ENCODE data around the gene C5orf15.
A peak's percentile ranks its signal among the peaks of the same experiment; 100 is the strongest.
"Not testable (repeated sequence)": the region's sequence is repeated elsewhere in the genome, so short reads cannot be mapped to it uniquely, and the experiment has no call there.

Gene C5orf15

DNA sequence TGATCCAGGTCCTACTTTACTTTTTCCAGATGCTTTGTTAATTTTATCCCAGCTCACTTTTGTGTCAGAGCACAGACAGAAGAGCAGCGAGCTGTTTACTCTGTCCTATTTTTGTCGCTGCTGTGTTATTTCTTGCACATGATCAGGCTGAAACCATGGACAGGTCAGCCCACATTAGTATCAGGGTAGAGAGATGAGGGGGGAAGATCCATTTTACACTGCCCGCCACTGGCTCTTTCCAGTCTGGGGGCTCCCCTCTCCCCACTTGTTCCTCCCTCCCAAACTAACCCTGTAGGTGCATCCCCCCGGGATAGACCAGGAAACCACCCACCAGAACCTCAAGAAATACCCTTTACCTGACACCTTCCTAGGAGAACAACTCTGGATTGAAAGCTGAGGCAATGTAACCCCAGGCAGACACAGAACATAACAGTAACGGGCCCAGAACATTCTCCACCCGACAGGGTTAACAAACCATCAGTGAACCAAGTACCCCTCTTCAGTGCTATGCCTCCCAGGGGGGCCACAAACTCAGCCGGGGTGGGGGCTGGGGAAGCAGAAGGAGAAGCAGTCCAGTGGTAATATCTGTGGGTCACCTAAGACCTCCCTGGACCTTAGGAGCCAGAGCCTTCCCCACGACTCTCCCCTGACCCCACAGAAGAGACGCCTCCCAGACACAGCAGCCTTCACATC lies 26.0 kb upstream of the C5orf15 start:
- DNase-seq (ENCODE audit: low spot score): no peak

- DNase-seq (ENCODE audit: low spot score): no peak
Observed at GRCh38 chr5:133993185-133993936, 24.9 kb upstream of the C5orf15 start.

DNA sequence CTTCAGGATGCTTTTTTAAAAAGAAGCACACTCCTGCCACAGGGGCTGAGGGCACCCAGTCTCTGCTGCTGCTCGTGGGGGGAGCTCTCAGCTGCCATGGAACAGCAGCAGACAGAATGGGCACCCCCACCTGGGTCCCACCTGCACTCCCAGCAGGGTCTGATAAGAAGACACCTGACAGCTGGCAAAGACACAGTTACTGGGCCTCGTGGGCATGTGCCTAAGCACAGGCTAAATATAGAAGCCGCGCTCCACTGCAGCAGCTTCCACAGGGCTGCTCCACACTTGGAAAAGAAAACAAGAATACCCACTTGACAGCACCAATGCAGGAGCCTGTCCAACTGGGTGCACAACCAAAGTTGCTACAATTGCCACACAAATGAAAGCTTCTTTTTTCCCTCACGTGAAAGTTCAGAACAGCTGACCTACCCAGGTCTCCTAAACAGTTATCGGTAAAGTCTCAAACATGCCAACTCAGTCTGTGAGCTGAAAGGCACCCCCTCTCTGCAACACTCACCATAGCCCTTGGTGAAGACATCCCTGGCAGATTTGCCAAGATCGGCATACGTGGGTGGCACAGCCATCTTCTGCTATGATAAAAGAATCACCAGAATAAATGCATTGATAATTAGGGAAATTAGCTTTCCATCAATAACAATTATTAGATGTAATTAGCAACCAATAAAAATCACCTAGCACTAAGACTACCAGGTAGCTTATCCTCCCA lies 24.2 kb upstream of the C5orf15 start:
- no peak for DNase-seq (ENCODE audit: low spot score)

DNA sequence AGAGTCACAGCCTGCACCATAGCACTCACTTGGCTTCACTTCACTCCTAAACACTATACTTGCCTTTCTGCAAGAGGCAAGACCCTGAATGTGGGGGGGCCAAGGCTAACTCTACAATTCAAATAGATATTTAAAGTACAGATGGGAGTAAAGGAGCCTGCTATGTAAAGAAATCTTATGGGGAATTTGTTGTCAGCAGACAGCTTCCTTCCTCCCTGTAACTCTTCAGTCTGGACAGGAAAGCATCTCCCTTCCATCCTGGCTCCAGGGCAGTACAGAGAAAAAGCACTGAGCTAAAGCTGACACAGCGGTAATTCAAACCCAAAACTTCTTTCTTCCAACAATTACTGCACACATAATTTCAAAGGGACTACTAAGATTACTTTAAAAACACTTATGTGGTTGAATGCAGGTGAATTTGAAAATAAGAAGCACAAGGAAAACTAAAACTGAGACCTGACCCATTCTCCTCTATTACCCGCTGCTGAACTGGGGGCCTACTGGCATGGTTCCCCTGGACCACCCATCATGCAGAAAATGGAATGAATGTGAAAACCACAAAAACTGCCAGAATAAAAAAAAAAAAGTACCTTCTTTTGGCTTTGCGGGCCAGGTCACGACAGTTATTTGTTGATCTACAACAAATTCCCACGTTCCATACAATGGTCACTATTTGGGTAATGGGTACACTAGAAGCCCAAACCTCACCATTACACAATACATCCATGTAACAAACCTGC lies 22.9 kb upstream of the C5orf15 start:
- DNase-seq (ENCODE audit: low spot score): no peak

GRCh38 chr5:133990396-133990795 lies 22.0 kb upstream of the C5orf15 start:
- DNase-seq (ENCODE audit: low spot score): no peak

DNA sequence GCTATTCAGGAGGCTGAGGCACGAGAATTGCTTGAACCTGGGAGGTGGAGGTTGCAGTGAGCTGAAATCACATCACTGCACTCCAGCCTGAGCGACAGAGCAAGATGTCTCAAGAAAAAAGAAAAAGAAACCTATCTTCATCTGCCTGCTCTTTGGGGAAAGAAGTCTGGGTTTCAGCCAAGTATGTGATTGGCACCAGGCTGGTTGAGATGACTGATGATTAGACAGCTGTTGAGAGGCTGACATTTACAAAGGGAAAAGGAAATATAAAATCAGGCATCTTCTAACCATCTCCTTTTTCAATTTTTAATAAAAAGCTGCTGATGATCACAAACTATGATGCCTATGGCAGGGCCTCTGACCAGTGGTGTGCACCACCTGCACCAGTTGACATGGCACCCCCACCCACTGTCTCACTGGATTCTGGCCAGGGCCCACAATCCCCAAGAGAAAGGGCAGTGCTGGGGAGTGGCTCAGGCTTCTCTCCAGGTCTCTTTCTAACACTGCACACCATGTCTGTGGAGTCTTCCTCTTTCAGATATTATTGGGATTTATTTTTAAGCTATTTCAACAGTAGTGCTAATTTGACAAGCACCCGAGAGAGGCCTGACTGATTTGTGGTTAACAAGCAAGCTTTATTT lies 17.2 kb upstream of the C5orf15 start:
- DNase-seq (ENCODE audit: low spot score): no peak

DNA sequence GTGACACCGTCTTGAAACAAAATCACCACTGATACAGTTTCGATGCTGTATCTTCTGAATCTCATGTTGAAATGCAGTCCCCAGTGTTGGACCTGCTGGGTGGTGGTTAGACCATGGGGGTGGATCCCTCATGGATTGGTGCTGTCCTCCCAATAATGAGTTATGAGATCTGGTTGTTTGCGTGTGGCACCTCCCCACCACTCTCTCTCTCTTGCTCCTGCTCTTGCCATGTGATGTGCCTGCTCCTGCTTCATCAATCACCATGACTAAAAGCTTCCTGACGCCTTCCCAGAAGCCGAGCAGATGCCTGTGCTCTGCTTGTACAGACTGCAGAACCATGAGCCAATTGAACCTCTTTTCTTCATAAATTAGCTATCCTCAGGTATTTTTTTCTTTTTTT lies 15.2 kb upstream of the C5orf15 start:
- no peak for DNase-seq (ENCODE audit: low spot score)

DNA sequence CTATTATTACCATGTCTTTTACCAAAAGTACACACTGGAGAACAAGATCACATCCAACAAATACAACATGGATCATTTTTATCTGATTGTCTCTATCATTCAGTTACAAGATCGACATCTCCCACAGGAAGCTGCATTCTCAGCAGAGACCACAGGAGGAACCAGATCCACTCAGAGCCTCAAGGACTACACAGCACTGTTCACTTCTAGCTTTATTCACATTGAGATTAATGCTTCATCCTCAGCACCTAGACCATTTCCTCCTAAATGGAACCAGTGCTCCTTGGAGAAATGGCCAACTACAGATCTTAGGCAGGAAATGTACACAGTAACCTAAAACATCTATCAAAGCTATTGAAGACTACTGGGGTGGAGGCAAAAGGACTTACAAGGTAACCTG lies 13.3 kb upstream of the C5orf15 start:
- DNase-seq (ENCODE audit: low spot score): no peak

GRCh38 chr5:133980652-133981051 lies 12.2 kb upstream of the C5orf15 start:
- DNase-seq (ENCODE audit: low spot score): no peak

- no peak for DNase-seq (ENCODE audit: low spot score)
Observed at GRCh38 chr5:133978943-133979342, 10.5 kb upstream of the C5orf15 start.

- no peak for DNase-seq (ENCODE audit: low spot score)
Observed at GRCh38 chr5:133977858-133978257, 9.4 kb upstream of the C5orf15 start.

DNA sequence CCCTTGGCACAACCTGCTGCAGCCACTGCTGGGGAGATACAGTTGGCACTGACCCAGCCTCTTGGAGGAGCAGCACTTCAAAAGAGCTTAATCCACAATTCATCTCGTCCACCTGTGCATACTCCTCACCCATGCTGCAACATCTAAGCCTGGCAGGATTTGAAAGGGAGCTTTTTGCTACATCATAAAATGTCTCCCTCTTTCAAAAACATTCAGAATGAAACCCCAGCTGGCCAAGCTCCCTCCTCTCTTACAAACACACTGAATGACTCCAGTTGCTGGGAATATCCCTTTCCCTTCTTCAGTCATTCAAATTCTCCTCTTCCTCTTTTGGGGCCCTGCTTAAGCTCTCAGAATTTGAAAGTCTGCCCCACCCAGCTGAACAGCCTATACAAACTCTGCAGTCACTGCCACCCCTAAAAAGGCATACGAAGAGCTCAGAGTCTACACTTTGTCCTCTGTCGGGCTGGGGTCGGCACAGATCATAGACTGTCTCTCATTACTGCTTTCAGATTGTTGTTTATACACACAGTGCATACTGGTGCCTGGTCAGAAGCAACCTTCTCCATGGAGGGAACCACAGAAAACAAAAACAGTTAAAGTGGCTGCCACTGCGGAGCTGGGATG lies 8.8 kb upstream of the C5orf15 start:
- DNase-seq (ENCODE audit: low spot score): peak; percentile 32

GRCh38 chr5:133975546-133975945 lies 7.1 kb upstream of the C5orf15 start:
- not testable (repeated sequence) for DNase-seq (ENCODE audit: low spot score)

GRCh38 chr5:133974142-133974541 lies 5.7 kb upstream of the C5orf15 start:
- DNase-seq (ENCODE audit: low spot score): no peak

DNA sequence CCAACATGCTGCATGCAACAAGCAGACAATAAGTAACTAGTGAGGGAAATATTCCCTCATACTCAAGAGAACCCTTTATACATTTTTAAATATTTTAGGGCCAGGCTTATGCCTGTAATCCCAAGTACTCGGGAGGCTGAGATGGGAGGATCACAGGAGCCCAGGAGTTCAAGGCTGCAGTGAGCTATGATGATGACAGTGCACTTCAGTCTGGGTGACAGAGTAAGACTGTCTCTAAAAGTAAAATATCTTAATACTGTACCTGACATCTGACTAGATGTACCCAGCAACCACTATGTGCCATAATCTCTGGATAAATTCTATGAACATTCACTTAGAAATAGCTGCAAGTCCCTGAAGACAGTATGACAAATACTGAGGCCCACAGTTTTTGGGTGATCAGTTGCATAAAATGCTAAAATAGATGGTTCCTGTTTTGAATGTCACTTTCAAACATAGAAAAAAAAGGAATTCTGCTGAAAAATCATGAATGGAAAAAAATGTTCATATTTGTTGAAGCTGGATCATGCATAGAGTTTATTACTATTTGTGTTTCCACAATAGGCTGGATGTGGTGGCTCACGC lies 2.0 kb upstream of the C5orf15 start:
- DNase-seq (ENCODE audit: low spot score): no peak

GRCh38 chr5:133969654-133970324 lies 1.4 kb upstream of the C5orf15 start:
- DNase-seq (ENCODE audit: low spot score): peak; percentile 84

DNA sequence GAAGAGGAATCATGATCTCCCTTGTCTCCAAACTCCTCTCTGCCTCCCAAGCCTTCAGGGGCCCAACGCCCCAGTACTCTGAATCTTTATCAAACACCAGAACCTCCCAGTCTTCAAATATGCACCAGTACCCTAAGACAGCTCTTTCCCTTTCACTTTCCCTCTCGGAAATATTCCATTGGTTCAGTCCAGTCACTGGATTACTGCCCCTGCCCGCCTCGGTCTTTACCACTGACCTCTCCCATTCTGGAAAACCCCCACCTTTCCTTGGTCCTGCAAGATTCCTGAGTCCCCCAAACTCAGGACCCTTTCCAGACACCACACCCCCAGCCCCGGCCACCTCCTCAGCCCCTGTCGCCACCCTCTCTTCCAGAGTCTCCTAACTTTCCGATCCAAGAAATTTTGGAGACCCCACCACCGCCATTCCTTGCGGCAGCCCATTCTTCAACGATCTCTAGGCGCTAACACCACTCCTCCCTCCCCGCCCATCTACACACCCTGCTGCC lies 674 bp downstream of the C5orf15 start:
- DNase-seq (ENCODE audit: low spot score): peak; percentile 29

DNA sequence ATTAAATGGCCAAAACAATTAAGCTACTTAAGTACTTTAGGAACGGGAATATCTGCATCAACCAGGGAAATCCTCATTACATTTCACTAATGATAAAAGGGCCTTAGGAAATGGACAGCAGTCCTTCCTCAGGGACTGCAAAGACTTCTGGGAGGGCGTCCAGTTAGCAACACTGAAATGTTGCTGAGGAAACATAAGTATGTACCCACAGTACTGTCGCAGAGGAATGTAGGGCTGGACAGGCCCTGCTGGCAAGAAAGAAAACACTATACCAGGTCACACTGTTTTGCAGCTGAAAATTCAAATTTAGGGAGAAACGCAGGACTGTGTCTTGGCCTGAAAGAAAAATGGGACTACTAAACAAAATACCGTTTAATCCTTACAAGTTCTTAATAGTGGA lies 1.3 kb downstream of the C5orf15 start:
- no peak for DNase-seq (ENCODE audit: low spot score)

DNA sequence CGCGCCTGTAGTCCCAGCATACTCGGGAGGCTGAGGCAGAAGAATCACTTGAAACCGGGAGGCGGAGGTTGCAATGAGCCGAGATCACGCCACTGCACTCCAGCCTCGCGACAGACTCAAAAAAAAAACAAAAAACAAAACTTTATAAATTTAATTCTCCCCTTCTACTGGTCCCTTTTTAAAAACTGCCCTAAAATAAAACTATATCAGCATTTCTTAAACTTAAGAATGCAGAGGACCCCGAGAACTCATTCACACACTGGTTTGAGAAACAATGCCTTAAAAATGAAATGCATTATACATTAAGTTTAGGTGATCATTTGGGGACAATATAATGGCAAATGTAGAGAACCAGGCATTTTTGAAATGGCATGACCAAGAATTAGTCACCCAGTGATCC lies 2.3 kb downstream of the C5orf15 start:
- no peak for DNase-seq (ENCODE audit: low spot score)

DNA sequence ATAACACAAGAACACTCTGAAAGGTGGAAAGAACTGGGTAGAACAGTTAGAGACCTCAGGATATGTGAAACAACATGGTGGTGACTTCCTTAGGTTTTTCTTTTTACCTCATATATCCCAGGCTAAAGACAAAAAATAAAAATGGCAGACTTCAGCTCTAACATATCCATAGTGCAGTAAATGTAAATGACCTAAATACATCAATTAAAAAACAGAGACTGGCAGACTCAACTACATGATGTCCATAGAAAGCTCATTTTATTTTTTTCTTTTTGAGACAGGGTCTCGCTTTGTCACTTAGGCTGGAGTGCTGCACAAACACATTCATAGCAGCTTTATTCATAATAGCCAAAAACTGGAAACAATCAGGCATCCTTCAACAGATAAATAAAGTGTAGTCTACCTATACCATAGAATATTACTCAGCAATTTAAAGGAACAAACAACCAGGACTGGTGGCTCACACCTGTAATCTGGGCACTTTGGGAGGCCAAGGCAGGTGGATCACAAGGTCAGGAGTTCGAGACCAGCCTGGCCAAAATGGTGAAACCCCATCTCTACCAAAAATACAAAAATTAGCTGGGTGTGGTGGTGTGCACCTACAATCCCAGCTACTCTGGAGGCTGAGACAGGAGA lies 4.8 kb downstream of the C5orf15 start:
- no peak for DNase-seq (ENCODE audit: low spot score)
